Smooth muscle cell (in vitro differentiated cells): Measurements from ENCODE around the gene IGSF9B. TPM values are rescaled to one million over a fixed set of nuclear protein-coding genes. Genes with fewer than 3 reads are reported as not detected.

Experiments
- DNase-seq: peaks from one replicate; lab custom pipeline; 2025; ENCODE audit not compliant: unreplicated experiment; lab: John Stamatoyannopoulos, UW
- H2AFZ ChIP-seq: fragments of 200-600 bp; sonication (generic); 2 replicates; pipeline ENCODE4 v1.6.0; 2016; ENCODE audit warnings: antibody characterized with exemption, low read depth, mild to moderate bottlenecking
- H3F3A ChIP-seq: fragments of 200-600 bp; sonication (generic); 2 replicates; pipeline ENCODE4 v1.6.0; 2017; ENCODE audit warnings: antibody characterized with exemption, low read depth
- H3K27ac ChIP-seq: fragments of 200-600 bp; sonication (generic); 2 replicates; pipeline ENCODE4 v1.5.1; 2016; ENCODE audit warnings: low read depth, mild to moderate bottlenecking
- H3K27me3 ChIP-seq: fragments of 200-600 bp; sonication (generic); 2 replicates; pipeline ENCODE4 v1.6.1; 2016; ENCODE audit warnings: low read depth, mild to moderate bottlenecking
- H3K36me3 ChIP-seq: fragments of 200-600 bp; sonication (generic); 2 replicates; pipeline ENCODE4 v1.5.1; 2016; ENCODE audit warnings: low read depth
- H3K4me1 ChIP-seq: fragments of 200-600 bp; sonication (generic); 2 replicates; pipeline ENCODE4 v1.5.1; 2016; ENCODE audit warnings: low read depth
- H3K4me2 ChIP-seq: fragments of 200-600 bp; sonication (generic); 2 replicates; pipeline ENCODE4 v1.6.0; 2016; ENCODE audit warnings: mild to moderate bottlenecking
- H3K4me3 ChIP-seq: fragments of 200-600 bp; sonication (generic); 2 replicates; pipeline ENCODE4 v1.5.1; 2016; ENCODE audit warnings: mild to moderate bottlenecking
- H3K79me2 ChIP-seq: fragments of 200-600 bp; sonication (generic); 2 replicates; pipeline ENCODE4 v1.6.0; 2016; ENCODE audit warnings: low read depth, mild to moderate bottlenecking
- H3K9ac ChIP-seq: fragments of 200-600 bp; sonication (generic); 2 replicates; pipeline ENCODE4 v1.6.0; 2016; ENCODE audit warnings: low read depth
- H3K9me3 ChIP-seq: fragments of 200-600 bp; sonication (generic); replicated peaks from 2 replicates; pipeline ENCODE4 v1.5.1; 2016; ENCODE audit warnings: low read depth
- H4K20me1 ChIP-seq: fragments of 200-600 bp; sonication (generic); 2 replicates; pipeline ENCODE4 v1.6.0; 2016; ENCODE audit warnings: low read depth
- CTCF ChIP-seq: fragments of 200-600 bp; sonication (generic); IDR thresholded peaks from 2 replicates; pipeline ENCODE4 v1.5.1; 2017; ENCODE audit warnings: borderline replicate concordance, mild to moderate bottlenecking, antibody characterized with exemption; ENCODE audit not compliant: insufficient read depth, poor library complexity, severe bottlenecking
- WGBS: methylation state at CpG from one replicate; pipeline ENCODE4 v1.1.7; 2016; ENCODE audit warnings: low lambda C conversion rate; 5-methylcytosine and 5-hydroxymethylcytosine counted together
- polyA plus RNA-seq: library from polyadenylated mRNA; unstranded; fragments of >200 nt; fragmentation: Nextera tagmentation; extraction: Ambion mirVana; gene quantifications from 2 replicates; pipeline ENCODE4 v1.2.1, GENCODE V29; 2016
- total RNA-seq: library from RNA; depleted of rRNA; stranded (reverse); fragments of >200 nt; gene quantifications from 2 replicates; pipeline ENCODE4 v1.2.3, GENCODE V29; 2014

Gene IGSF9B
- total and polyA plus RNA-seq, 2 experiments from 2014 or later, result 0.82 to 1.7 TPM

GRCh38 chr11:133900176-133901105 lies 56.3 kb downstream of the IGSF9B start:
- no peak overlapping the region for H3K27ac ChIP-seq
- H3K79me2 ChIP-seq, result no peaks in the 10 kb centered on the region
- no peak for TF ChIP-seq CTCF
- no peak overlapping the region for H3K4me3 ChIP-seq
- DNase-seq, result no peak
- no peak overlapping the region for H3K4me2 ChIP-seq
- H3K9ac ChIP-seq, result no peak overlapping the region
- H3F3A ChIP-seq, result no peaks in the 10 kb centered on the region
- no peaks in the 10 kb centered on the region for H3K27me3 ChIP-seq
- no peak overlapping the region for H2AFZ ChIP-seq
- no peaks in the 10 kb centered on the region for H3K36me3 ChIP-seq
- H3K4me1 ChIP-seq, result peaks cover 7% of the 10 kb centered on the region
- WGBS, result 93% methylated on average over 9 of the region's 9 CpGs
- H4K20me1 ChIP-seq, result no peaks in the 10 kb centered on the region
- H3K9me3 ChIP-seq, result no peaks in the 10 kb centered on the region

- no peak for TF ChIP-seq CTCF
- 93% methylated on average over 5 of the region's 5 CpGs for WGBS
- DNase-seq, result no peak
- H3K27me3 ChIP-seq, result no peaks in the 10 kb centered on the region
- no peak overlapping the region for H3K4me3 ChIP-seq
- H3K27ac ChIP-seq, result no peak overlapping the region
- H3K4me1 ChIP-seq, result peaks cover 18% of the 10 kb centered on the region
- no peaks in the 10 kb centered on the region for H3K79me2 ChIP-seq
- no peaks in the 10 kb centered on the region for H3K9me3 ChIP-seq
- no peak overlapping the region for H3K4me2 ChIP-seq
- H4K20me1 ChIP-seq, result no peaks in the 10 kb centered on the region
- H3K9ac ChIP-seq, result no peak overlapping the region
- no peaks in the 10 kb centered on the region for H3K36me3 ChIP-seq
- no peaks in the 10 kb centered on the region for H3F3A ChIP-seq
- no peak overlapping the region for H2AFZ ChIP-seq
These were observed 58.0 kb downstream of the IGSF9B start for GRCh38 chr11:133898770-133899115.

GRCh38 chr11:133898031-133898769 lies 58.6 kb downstream of the IGSF9B start:
- WGBS, result 85% methylated on average over 16 of the region's 17 CpGs
- peaks cover 18% of the 10 kb centered on the region for H3K4me1 ChIP-seq
- H3K4me3 ChIP-seq, result no peak overlapping the region
- no peak overlapping the region for H2AFZ ChIP-seq
- no peaks in the 10 kb centered on the region for H3K27me3 ChIP-seq
- H3K4me2 ChIP-seq, result no peak overlapping the region
- H3K79me2 ChIP-seq, result no peaks in the 10 kb centered on the region
- no peaks in the 10 kb centered on the region for H3F3A ChIP-seq
- H3K27ac ChIP-seq, result no peak overlapping the region
- H4K20me1 ChIP-seq, result no peaks in the 10 kb centered on the region
- no peak for TF ChIP-seq CTCF
- DNase-seq, result no peak
- no peak overlapping the region for H3K9ac ChIP-seq
- H3K36me3 ChIP-seq, result no peaks in the 10 kb centered on the region
- H3K9me3 ChIP-seq, result no peaks in the 10 kb centered on the region
